ENCODE data around the gene SLC16A12. TPM values are rescaled to one million over a fixed set of nuclear protein-coding genes. Genes with fewer than 3 reads are reported as not detected.
"Not testable (repeated sequence)": the region's sequence is repeated elsewhere in the genome, so short reads cannot be mapped to it uniquely, and the experiment has no call there.

Gene SLC16A12
- total and polyA plus RNA-seq, 3 experiments from 2014 or later, result not detected

- Mint-ChIP-seq H3K4me1 (no peaks in the 10 kb centered on the region), H3K9me3 (no peaks in the 10 kb centered on the region), H3K27ac (no peak overlapping the region), H3K4me3 (no peak overlapping the region), H3K36me3 (peaks cover 0 to 1% (median 0%) of the 10 kb centered on the region in 3 donors), H3K27me3 (peaks cover 10 to 29% of the 10 kb centered on the region in 2 donors)
- ChIA-PET POLR2A (no interaction called here), CTCF (interaction anchor here (1.2 kb wide), 1 partner anchor 11 kb away, joined by 3 read pairs; no protein-coding TSS in a partner anchor)
- Histone ChIP-seq H3K36me3 (ENCODE audit: insufficient read depth, low read length) (no peaks in the 10 kb centered on the region), H3K9me3 (ENCODE audit: low read length) (no peaks in the 10 kb centered on the region), H3K27ac (ENCODE audit: low read depth, low read length) (no peak overlapping the region), H3K27me3 (ENCODE audit: insufficient read depth, low read length, poor library complexity, severe bottlenecking) (no peaks in the 10 kb centered on the region), H3K4me1 (ENCODE audit: insufficient read depth, low read length) (no peaks in the 10 kb centered on the region), H3K4me3 (ENCODE audit: low read length) (no peak overlapping the region)
- no peak for DNase-seq
Observed at GRCh38 chr10:89554433-89554832, 19.0 kb upstream of the SLC16A12 start.

GRCh38 chr10:89553064-89553734 lies 17.8 kb upstream of the SLC16A12 start:
- H3K36me3 Mint-ChIP-seq, result peaks cover 0 to 1% (median 0%) of the 10 kb centered on the region in 3 donors
- no peak for DNase-seq
- Histone ChIP-seq H3K36me3 (ENCODE audit: insufficient read depth, low read length) (no peaks in the 10 kb centered on the region), H3K4me3 (ENCODE audit: low read length) (no peak overlapping the region), H3K4me1 (ENCODE audit: insufficient read depth, low read length) (no peaks in the 10 kb centered on the region), H3K27me3 (ENCODE audit: insufficient read depth, low read length, poor library complexity, severe bottlenecking) (no peaks in the 10 kb centered on the region), H3K27ac (ENCODE audit: low read depth, low read length) (no peak overlapping the region), H3K9me3 (ENCODE audit: low read length) (no peaks in the 10 kb centered on the region)
- H3K27ac Mint-ChIP-seq, result no peak overlapping the region
- POLR2A ChIA-PET, result no interaction called here
- no peaks in the 10 kb centered on the region for H3K9me3 Mint-ChIP-seq
- CTCF ChIA-PET, result interaction anchor here (1.6 kb wide), 1 partner anchor 24 kb away, joined by 3 read pairs; no protein-coding TSS in a partner anchor
- H3K4me3 Mint-ChIP-seq, result no peak overlapping the region
- H3K27me3 Mint-ChIP-seq, result peaks cover 6 to 23% of the 10 kb centered on the region in 2 donors
- H3K4me1 Mint-ChIP-seq, result no peaks in the 10 kb centered on the region

DNA sequence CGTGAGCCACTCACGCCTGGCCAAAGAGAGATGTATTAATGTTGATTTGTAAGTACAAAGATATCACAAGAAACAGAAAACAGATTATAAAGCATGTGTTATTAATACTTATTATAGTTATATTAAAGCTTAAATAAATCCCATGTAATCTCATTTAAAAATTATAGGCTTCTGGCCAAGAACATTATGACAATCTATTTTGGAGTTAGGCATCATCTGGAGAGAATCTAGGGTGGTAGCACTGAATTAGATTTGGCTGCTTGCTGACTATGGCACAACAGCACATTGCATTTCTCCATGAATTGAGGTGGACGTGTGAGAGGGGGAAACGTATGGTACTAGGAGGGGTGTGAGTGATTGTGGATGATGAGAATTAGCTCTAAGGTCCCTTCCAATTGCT lies 16.8 kb upstream of the SLC16A12 start:
- H3K27ac ChIP-seq (ENCODE audit: low read depth, low read length), result no peak overlapping the region
- ChIA-PET POLR2A (no interaction called here), CTCF (interaction anchor here (1.2 to 1.6 kb wide), 2 partner anchors 16 to 25 kb away, joined by 3 read pairs; no protein-coding TSS in a partner anchor)
- Mint-ChIP-seq H3K4me3 (no peak overlapping the region), H3K9me3 (no peaks in the 10 kb centered on the region), H3K27me3 (peaks cover 4 to 19% of the 10 kb centered on the region in 2 donors), H3K36me3 (peaks cover 0 to 1% (median 0%) of the 10 kb centered on the region in 3 donors), H3K27ac (no peak overlapping the region), H3K4me1 (no peaks in the 10 kb centered on the region)
- H3K36me3 ChIP-seq (ENCODE audit: insufficient read depth, low read length), result no peaks in the 10 kb centered on the region
- H3K4me3 ChIP-seq (ENCODE audit: low read length), result no peak overlapping the region
- H3K27me3 ChIP-seq (ENCODE audit: insufficient read depth, low read length, poor library complexity, severe bottlenecking), result no peaks in the 10 kb centered on the region
- H3K9me3 ChIP-seq (ENCODE audit: low read length), result no peaks in the 10 kb centered on the region
- DNase-seq, result no peak
- no peaks in the 10 kb centered on the region for H3K4me1 ChIP-seq (ENCODE audit: insufficient read depth, low read length)

DNA sequence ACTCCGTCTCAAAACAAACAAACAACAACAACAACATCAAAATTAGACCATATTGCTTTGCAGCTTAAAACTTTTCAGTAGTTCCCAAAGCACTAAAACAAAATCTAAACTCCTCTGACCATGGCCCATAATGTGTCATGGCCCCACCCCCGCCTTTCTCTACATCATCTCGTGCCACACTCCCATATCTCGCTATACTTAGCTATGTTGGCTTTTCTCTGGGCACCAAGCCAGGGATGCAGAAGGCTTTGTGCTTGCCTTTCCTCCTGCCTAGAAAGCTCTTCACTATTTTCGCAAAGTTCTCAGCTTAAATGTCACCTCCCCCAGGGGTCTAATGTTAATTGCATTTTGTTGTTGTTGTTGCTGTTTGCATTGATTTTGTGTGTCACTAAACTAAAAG lies 15.1 kb upstream of the SLC16A12 start:
- H3K36me3 ChIP-seq (ENCODE audit: insufficient read depth, low read length), result no peaks in the 10 kb centered on the region
- H3K36me3 Mint-ChIP-seq, result peaks cover 0 to 1% (median 0%) of the 10 kb centered on the region in 3 donors
- no peak overlapping the region for H3K4me3 Mint-ChIP-seq
- peak overlapping the region in 1 of 8 donors; percentile 68 for H3K27ac Mint-ChIP-seq
- no peak overlapping the region for H3K27ac ChIP-seq (ENCODE audit: low read depth, low read length)
- peaks cover 0 to 3% (median 0%) of the 10 kb centered on the region in 5 donors for H3K9me3 Mint-ChIP-seq
- no peaks in the 10 kb centered on the region for H3K4me1 Mint-ChIP-seq
- no peaks in the 10 kb centered on the region for H3K4me1 ChIP-seq (ENCODE audit: insufficient read depth, low read length)
- DNase-seq, result no peak
- H3K9me3 ChIP-seq (ENCODE audit: low read length), result no peaks in the 10 kb centered on the region
- H3K27me3 Mint-ChIP-seq, result peaks cover 3 to 14% of the 10 kb centered on the region in 2 donors
- no peaks in the 10 kb centered on the region for H3K27me3 ChIP-seq (ENCODE audit: insufficient read depth, low read length, poor library complexity, severe bottlenecking)
- CTCF ChIA-PET, result interaction anchor here (1.3 kb wide), 1 partner anchor 12 kb away, joined by 4 read pairs; no protein-coding TSS in a partner anchor
- POLR2A ChIA-PET, result no interaction called here
- no peak overlapping the region for H3K4me3 ChIP-seq (ENCODE audit: low read length)

- Mint-ChIP-seq H3K27ac (no peak overlapping the region), H3K27me3 (peaks cover 3 to 14% of the 10 kb centered on the region in 2 donors), H3K4me1 (no peaks in the 10 kb centered on the region), H3K36me3 (peaks cover 0 to 1% (median 0%) of the 10 kb centered on the region in 3 donors), H3K9me3 (peaks cover 0 to 3% (median 0%) of the 10 kb centered on the region in 5 donors), H3K4me3 (no peak overlapping the region)
- Histone ChIP-seq H3K9me3 (ENCODE audit: low read length) (no peaks in the 10 kb centered on the region), H3K27ac (ENCODE audit: low read depth, low read length) (no peak overlapping the region), H3K27me3 (ENCODE audit: insufficient read depth, low read length, poor library complexity, severe bottlenecking) (no peaks in the 10 kb centered on the region), H3K36me3 (ENCODE audit: insufficient read depth, low read length) (no peaks in the 10 kb centered on the region), H3K4me3 (ENCODE audit: low read length) (no peak overlapping the region), H3K4me1 (ENCODE audit: insufficient read depth, low read length) (no peaks in the 10 kb centered on the region)
- CTCF ChIA-PET, result interaction anchor here (0.7 to 1.3 kb wide), 2 partner anchors 13 to 181 kb away, joined by 3 to 4 read pairs; no protein-coding TSS in a partner anchor
- POLR2A ChIA-PET, result no interaction called here
- no peak for DNase-seq
Observed at GRCh38 chr10:89549510-89549909, 14.1 kb upstream of the SLC16A12 start.

DNA sequence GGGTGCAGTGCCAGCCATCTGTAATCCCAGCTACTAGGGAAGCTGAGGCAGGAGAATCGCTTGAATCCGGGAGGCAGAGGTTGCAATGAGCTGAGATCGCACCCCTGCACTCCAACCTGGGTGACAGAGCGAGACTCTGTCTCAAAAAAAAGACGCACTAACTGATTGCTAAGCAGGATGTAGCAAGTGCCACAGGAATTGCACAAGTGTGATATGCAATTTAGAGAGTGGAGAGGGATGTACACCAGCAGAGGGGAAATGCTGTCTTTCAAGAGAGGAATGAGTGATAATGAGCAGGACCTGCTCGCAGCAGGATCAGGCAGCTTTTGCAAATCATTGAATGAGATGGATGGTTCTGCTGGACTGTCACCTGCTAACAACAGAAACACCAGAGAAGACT lies 13.3 kb upstream of the SLC16A12 start:
- H3K36me3 Mint-ChIP-seq, result peaks cover 0 to 1% (median 0%) of the 10 kb centered on the region in 3 donors
- H3K27ac Mint-ChIP-seq, result no peak overlapping the region
- H3K36me3 ChIP-seq (ENCODE audit: insufficient read depth, low read length), result no peaks in the 10 kb centered on the region
- DNase-seq, result no peak
- POLR2A ChIA-PET, result interaction anchor here (0.5 kb wide), 1 partner anchor 10 kb away, joined by 3 read pairs; no protein-coding TSS in a partner anchor
- H3K9me3 ChIP-seq (ENCODE audit: low read length), result no peaks in the 10 kb centered on the region
- no peaks in the 10 kb centered on the region for H3K27me3 ChIP-seq (ENCODE audit: insufficient read depth, low read length, poor library complexity, severe bottlenecking)
- peaks cover 0 to 3% (median 0%) of the 10 kb centered on the region in 5 donors for H3K9me3 Mint-ChIP-seq
- H3K27me3 Mint-ChIP-seq, result peaks cover 3 to 17% of the 10 kb centered on the region in 2 donors
- no peak overlapping the region for H3K27ac ChIP-seq (ENCODE audit: low read depth, low read length)
- H3K4me1 Mint-ChIP-seq, result no peaks in the 10 kb centered on the region
- no peak overlapping the region for H3K4me3 ChIP-seq (ENCODE audit: low read length)
- CTCF ChIA-PET, result no interaction called here
- H3K4me3 Mint-ChIP-seq, result no peak overlapping the region
- no peaks in the 10 kb centered on the region for H3K4me1 ChIP-seq (ENCODE audit: insufficient read depth, low read length)

DNA sequence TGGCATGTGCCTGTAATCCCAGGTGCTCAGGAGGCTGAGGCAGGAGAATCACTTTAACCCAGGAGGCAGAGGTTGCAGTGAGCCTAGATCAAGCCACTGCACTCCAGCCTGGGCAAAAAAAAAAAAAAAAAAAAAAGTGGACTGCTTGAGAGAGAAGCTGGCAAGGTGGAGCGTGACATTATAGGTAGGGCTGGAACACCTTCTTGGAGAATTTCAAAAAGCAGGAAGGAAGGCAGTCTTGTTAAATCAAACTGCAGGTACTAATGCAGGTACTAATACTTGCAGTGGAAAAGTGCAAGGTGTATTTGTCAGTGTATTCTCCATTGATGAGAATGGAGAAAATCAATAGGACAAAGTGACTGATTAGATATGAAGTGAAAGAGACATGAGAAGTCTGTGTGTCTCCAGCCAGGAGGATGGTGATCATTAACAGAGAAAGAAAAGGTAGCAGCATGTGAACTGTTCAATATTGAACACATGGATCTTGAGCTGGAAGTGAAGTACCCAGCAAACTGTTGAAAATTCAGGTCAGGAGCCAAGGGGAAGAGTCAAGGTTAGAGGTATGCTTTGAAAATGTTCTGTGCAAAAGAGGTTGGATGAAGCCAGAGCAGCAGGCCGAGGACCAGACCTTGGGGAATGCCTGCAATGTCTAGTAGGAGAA lies 12.6 kb upstream of the SLC16A12 start:
- Histone ChIP-seq H3K4me1 (ENCODE audit: insufficient read depth, low read length) (no peaks in the 10 kb centered on the region), H3K27me3 (ENCODE audit: insufficient read depth, low read length, poor library complexity, severe bottlenecking) (no peaks in the 10 kb centered on the region), H3K36me3 (ENCODE audit: insufficient read depth, low read length) (no peaks in the 10 kb centered on the region), H3K27ac (ENCODE audit: low read depth, low read length) (no peak overlapping the region), H3K9me3 (ENCODE audit: low read length) (no peaks in the 10 kb centered on the region), H3K4me3 (ENCODE audit: low read length) (no peak overlapping the region)
- Mint-ChIP-seq H3K27me3 (peaks cover 3 to 17% of the 10 kb centered on the region in 2 donors), H3K9me3 (peaks cover 0 to 3% (median 0%) of the 10 kb centered on the region in 5 donors), H3K27ac (no peak overlapping the region), H3K36me3 (peaks cover 0 to 1% (median 0%) of the 10 kb centered on the region in 3 donors), H3K4me3 (no peak overlapping the region), H3K4me1 (no peaks in the 10 kb centered on the region)
- ChIA-PET POLR2A (no interaction called here), CTCF (no interaction called here)
- DNase-seq, result no peak

DNA sequence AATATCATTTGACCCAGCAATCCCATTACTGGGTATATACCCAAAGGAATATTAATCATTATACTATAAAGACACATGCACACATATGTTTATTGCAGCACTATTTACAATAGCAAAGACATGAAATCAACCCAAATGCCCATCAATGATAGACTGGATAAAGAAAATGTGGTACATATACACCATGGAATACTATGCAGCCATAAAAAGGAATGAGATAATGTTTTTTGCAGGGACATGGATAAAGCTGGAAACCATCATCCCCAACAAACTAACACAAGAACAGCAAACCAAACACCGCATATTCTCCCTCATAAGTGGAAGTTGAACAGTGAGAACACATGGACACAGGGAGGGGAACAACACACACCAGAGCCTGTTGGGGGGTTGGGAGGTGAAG lies 11.3 kb upstream of the SLC16A12 start:
- H3K9me3 ChIP-seq (ENCODE audit: low read length); H3K4me1 Mint-ChIP-seq; H3K4me3 ChIP-seq (ENCODE audit: low read length); H3K4me1 ChIP-seq (ENCODE audit: insufficient read depth, low read length); H3K27ac ChIP-seq (ENCODE audit: low read depth, low read length); H3K36me3 Mint-ChIP-seq; DNase-seq; H3K27ac Mint-ChIP-seq; H3K27me3 ChIP-seq (ENCODE audit: insufficient read depth, low read length, poor library complexity, severe bottlenecking); POLR2A ChIA-PET; H3K36me3 ChIP-seq (ENCODE audit: insufficient read depth, low read length); H3K9me3 Mint-ChIP-seq; CTCF ChIA-PET; H3K4me3 Mint-ChIP-seq: not testable (repeated sequence)
- H3K27me3 Mint-ChIP-seq, result peaks cover 3 to 21% of the 10 kb centered on the region in 2 donors
